AG10803 (cell line): ENCODE measurements around the gene CXCL9.

Experiments used
- DNase-seq: peaks from one replicate; pipeline ENCODE4 v3.0.0; 2010; ENCODE audit warnings: low read depth
- H3K4me3 ChIP-seq: 2 replicates; pipeline ENCODE4 v1.5.1; 2011; ENCODE audit warnings: mild to moderate bottlenecking, low read length, control low read depth
- TF ChIP-seq, protein P1 (sequence below): conservative IDR thresholded peaks from 2 replicates; pipeline ENCODE4 v1.5.1; 2011; ENCODE audit warnings: mild to moderate bottlenecking, low read length, control low read depth, inconsistent platforms

CXCL9 gene

DNA sequence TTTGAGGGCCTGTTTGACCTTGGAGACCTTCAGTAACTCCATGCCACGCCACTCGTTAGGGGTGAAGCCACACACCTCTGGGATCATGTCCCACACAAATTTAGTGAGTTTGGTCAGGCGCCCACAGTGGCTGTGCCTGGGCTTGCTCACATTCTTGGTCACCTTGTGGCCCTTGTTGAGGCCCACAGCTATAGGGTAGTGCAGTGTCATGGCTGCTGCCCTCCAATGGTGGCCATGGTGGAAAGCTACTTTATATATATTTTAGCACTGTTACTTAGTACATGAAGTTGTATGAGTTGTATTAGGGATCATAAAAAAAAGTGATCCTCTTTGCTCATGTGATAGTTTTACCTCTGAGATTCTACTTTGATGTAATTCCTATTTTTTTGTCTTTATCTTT is 29.5 kb upstream of the CXCL9 start:
- no peak for DNase-seq

DNA sequence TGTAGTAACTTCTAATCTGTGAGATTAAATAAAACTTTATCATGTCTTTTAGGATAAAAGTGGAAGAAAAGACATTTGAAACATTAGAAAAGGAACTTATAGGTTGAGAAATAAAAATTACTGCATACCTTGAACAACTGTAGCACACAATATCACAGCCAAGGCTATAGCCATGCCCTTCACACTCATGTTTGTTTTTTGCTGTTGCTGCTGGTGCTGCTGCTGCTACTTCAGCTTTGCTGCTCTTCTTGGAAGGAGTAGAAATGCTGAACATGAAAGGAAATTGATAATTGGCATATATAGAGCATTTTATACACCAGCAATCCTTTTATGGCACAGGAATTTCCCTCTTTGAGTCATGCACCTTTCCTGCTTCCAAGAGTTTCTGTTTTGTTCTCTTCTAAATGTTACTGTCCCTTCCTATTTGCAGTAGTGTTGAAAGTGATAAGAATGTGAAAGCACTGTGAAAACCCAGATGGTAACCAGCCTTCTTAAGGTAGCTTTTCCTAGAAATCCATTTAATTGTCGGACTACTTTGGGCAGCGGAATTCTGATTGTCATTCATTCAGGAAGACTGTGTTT is 28.6 kb upstream of the CXCL9 start, which contains the start of gene CXCL11:
Gene CXCL11 (minus strand): TSS at position 272 of the 582 bp plus-strand sequence. CDS start 83 bp downstream, at position 189.
- TF ChIP-seq, protein P1, sequence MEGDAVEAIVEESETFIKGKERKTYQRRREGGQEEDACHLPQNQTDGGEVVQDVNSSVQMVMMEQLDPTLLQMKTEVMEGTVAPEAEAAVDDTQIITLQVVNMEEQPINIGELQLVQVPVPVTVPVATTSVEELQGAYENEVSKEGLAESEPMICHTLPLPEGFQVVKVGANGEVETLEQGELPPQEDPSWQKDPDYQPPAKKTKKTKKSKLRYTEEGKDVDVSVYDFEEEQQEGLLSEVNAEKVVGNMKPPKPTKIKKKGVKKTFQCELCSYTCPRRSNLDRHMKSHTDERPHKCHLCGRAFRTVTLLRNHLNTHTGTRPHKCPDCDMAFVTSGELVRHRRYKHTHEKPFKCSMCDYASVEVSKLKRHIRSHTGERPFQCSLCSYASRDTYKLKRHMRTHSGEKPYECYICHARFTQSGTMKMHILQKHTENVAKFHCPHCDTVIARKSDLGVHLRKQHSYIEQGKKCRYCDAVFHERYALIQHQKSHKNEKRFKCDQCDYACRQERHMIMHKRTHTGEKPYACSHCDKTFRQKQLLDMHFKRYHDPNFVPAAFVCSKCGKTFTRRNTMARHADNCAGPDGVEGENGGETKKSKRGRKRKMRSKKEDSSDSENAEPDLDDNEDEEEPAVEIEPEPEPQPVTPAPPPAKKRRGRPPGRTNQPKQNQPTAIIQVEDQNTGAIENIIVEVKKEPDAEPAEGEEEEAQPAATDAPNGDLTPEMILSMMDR = no peak
- no peak within 1 kb of the TSS for H3K4me3 ChIP-seq
- no peak for DNase-seq

More for the DNA sequence above, 29.5 kb upstream of the CXCL9 start:
- TF ChIP-seq, protein P1 = no peak
- H3K4me3 ChIP-seq = no peak overlapping the region

DNA sequence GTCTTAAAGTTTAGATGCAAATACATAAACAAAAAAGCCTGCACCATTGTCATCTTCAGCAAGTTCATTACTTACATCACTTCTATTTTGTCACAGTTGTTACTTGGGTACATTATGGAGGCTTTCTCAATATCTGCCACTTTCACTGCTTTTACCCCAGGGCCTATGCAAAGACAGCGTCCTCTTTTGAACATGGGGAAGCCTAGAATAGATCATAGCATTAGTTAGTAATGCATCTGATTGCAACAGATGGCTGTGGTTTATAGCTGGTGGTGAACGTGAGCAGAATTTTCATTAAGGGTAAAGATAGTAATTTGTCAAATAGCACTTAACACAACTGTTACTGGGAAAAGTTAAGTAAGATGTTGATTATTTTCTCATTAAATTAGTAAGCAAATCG is 27.8 kb upstream of the CXCL9 start:
- TF ChIP-seq, protein P1 = no peak
- H3K4me3 ChIP-seq = no peak overlapping the region
- no peak for DNase-seq

DNA sequence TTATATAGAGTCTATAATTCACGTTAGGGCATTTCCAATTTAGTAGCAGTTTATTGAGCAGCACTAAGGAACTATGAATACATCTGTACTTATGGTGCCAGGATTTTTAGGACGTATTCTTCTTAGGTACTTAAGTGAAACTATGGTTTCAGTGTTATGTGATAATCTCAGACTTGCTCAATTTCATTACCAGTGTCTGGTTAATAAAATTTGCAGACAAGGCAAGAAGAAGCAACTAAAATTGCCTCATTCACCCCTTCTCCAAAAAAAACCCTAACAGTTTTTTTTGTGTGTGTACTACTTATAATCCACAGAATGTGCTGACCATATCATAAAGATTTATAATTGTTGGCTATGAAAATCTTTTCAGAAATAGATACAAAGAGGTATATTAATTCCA is 22.0 kb upstream of the CXCL9 start:
- no peak for DNase-seq
- H3K4me3 ChIP-seq = no peak overlapping the region
- TF ChIP-seq, protein P1 = no peak

DNA sequence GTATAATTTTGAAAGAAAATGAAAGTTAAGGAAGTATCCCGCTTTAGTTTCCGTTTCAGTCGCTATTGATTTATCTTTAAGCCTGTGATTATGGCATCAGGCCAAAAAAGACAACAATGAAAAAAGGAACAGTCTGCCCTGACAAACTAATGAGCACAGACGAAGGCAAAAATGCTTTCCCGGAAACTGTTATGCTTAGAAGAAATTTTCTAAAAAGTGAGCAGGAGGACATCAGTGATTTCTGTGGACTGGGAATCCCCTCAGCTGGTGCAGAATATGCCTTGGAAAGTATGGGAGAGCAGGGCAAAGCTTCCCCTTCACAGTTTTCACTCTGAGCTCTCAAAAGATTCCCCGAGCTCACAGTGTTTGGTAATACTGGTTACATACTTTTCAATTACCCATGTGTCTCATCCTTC is 21.0 kb upstream of the CXCL9 start:
- no peak overlapping the region for H3K4me3 ChIP-seq
- DNase-seq = no peak
- TF ChIP-seq, protein P1 = no peak

- no peak for DNase-seq
- TF ChIP-seq, protein P1 = no peak
- H3K4me3 ChIP-seq = no peak overlapping the region
Measured at GRCh38 chr4:76024065-76024464, 16.8 kb upstream of the CXCL9 start.

DNA sequence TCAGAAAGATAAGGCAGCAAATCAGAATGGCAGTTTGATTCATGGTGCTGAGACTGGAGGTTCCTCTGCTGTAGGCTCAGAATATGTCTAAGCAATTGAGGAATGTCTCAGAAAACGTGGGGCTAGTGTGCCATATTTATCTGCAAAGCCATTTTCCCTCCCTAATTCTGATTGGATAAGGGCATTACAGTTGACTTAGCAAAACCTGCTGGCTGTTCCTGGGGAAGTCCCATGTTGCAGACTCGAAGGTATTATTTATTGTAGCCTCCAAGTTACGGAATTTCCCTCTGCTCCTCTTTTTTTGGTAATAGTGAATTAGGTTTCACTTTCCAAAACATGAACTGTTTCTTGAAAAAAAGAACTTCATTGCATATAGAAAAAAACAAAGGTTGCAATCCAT is 16.1 kb upstream of the CXCL9 start, which contains the start of gene CXCL10:
Gene CXCL10 (minus strand): TSS at position 109 of the 400 bp plus-strand sequence. CDS start 66 bp downstream, at position 43.
- DNase-seq = no peak
- H3K4me3 ChIP-seq = no peak within 1 kb of the TSS
- TF ChIP-seq, protein P1 = no peak
